Muscle of arm (tissue), 12 donors: ENCODE data around the gene LIN52. TPM values are rescaled to one million over a fixed set of nuclear protein-coding genes. Genes with fewer than 3 reads are reported as not detected.
A peak's percentile ranks its signal among the peaks of the same experiment; 100 is the strongest.

Source experiments
- DNase-seq: peaks from one replicate; pipeline ENCODE4 v3.0.0-alpha.2; 2013
- polyA plus RNA-seq, 12 donors: library from polyadenylated mRNA; unstranded; fragments of 120-200 nt; gene quantifications; one replicate each; pipeline ENCODE4 v1.2.1, GENCODE V29; 2013; ENCODE audit not compliant: insufficient read length in 12 of 12

The LIN52 gene
- polyA plus RNA-seq, 12 donors, result 8.9 to 155 (median 12.4) TPM

DNA sequence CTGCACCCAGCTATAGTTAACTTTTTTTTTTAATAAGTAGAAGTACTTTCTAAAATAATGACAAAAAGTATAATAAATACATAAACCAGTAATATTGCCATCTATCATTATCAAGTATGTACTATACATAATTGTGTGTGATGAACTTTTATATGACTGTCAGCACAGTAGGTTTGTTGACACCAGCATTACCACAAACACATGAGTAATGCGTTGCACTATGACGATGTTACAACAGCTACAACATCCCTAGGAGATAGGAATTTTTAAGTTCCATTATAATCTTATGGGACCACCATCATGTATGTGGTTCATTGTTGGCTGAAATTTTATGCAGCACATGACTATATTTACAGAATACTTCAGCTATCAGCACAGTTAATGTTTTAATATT, 91.6 kb downstream of the LIN52 start:
- DNase-seq, result no peak

- no peak for DNase-seq
Measured at GRCh38 chr14:74179856-74180255, 95.1 kb downstream of the LIN52 start.

DNA sequence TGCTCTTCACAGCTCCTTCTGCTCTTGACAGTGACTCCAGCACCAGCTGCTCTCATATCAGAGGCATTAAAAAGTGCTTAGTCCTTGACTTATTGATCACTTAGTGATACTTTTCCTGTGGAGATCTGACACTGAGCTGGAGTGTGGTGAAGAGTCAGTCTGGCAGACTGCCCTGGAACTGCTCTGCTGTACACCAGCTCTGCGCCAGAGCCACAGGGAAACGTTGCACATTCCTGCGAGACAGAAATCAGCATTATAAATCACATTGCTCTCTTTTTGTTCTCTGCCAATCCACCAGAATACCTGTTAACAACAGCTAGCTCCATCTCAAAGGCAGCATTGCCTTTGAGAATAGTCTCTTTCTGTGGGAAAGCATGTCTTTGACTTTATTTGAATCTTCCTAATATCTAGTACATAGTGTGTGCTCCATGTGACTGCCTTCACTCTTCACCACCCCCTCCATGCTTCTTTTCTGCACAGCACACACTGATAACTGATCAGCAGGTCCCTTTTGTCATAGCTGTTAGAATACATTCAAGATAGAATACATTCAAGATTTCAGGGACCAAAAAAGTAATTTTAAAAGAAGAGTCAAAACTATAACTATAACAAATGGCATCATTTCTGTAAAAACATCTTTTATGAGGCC, 106.3 kb downstream of the LIN52 start:
- DNase-seq, result no peak

DNA sequence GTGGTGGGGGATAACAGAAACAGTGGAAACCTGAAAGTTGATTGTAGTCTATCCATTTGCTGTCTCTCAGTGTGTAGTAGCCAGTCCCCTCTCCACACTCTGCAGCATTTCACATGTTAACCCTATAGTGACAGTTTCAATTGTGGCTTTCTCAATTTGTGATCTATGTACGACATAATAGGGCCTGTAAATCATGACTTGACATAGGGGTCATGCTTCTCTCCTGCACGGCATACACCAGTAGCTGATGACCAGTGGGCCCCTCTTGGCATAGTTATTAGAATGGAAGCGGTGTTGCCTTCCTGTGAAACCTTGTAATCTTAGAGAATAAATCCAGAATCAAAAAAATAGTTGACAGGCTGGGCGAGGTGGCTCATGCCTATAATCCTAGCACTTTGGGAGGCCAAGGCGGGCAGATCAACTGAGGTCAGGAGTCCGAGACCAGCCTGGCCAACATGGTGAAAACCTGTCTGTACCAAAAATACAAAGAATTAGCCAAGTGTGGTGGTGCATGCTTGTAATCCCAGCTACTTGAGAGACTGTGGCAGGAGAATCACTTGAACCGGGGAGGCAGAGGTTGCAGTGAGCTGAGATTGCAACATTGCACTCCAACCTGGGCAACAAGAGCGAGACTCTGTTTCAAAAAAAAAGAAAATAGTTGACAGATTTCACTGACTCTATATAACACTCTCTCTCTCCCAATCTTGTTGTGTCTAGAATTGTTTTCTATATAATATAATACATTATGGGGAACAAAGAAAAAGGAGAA, 109.9 kb downstream of the LIN52 start:
- no peak for DNase-seq

GRCh38 chr14:74195623-74196022, 110.9 kb downstream of the LIN52 start:
- no peak for DNase-seq

DNA sequence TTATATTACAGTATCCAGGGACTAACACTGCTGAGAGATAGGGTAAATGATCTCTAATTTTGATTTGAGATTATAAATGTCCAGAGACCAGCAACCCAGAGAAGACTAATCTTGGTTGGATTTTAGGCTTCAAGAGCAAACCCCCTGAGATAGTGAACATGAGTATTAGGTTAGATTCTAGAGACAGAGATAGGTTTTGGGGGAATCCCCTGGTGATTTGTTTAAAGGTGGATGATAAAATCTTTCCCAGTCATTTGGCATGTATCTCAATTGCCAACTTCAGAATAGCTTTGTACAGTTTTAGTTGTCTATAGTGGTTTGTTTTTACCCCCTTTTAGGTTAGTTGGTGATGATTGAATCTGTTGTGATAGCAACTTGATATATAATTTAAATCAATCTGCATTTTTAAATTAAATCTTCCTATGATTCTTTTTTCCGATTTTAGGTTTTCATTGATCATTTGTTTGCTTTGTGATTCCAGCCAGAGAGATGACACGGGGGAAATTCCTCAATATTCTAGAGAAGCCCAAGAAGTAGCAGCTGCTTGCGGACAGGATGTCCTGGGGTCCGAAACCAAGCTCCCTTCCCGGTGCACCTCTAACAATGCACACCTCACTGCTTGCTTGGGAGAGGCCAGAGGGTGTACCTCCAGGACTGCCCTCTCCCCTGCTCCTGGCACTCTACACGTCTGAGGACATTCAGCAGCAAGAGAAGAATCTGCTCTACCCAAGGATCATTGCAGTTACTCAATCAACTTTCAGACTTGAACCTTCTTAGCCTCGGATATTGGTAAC, 113.9 kb downstream of the LIN52 start:
- DNase-seq, result no peak

DNA sequence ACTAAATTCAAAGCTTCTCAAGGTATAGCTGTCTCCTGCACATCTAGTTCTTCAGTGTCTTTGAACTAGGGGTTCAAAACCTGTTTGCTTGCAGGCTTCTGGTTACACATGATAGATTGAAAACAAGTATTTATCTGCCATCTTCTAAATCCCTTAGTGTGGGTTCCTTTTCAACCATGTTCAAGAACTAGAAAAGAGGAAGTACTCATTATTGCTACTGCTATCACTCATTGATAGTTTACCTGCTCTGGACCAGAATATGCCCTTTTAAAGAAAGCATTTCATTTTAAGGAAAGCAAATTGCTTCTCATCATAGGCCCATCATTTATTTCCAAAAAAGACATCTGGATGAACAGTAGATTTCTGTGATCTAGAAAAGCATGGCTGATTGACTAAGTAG, 117.4 kb downstream of the LIN52 start:
- DNase-seq, result no peak

- DNase-seq, result no peak
Measured at GRCh38 chr14:74203639-74204038, 118.9 kb downstream of the LIN52 start.

GRCh38 chr14:74204491-74204890, 119.7 kb downstream of the LIN52 start:
- DNase-seq, result no peak

DNA sequence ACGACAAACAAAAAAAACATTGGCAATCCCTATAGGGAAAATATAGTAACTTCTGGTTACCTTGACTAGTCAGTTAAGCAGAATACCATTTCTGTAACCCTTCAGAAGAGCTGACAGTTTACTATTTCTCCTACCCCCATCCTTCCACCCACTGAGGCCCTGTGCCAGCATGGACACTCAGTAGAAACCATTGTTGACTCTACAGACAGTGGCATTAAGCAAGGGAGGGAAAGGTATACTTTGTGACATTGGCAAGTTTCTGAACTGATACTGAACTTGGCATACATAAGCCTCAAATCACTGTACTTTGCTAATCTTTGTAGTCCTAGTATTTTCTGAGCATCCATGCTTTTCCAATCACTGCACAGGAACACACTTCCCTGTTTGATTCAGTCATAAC, 121.1 kb downstream of the LIN52 start:
- no peak for DNase-seq

DNA sequence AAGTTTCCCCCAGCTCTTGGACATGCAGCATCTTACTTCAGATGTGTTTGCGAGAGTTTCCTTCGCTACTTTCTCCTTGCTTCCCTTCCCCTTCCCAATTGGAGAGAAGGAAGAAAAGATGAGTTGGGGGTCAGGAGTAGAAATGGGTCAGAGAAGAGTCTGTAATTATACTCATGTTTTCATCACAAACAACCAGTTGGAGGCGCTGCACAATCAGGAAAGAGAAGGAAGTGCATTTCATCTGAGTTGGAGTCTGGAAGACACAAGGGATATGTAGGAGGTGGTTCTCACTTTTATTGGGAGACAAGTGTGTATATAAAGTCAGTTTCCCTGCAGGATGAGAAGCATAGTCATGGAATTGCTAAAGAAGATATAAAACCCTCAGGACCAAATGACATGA, 123.2 kb downstream of the LIN52 start:
- DNase-seq, result no peak

- DNase-seq, result no peak
Measured at GRCh38 chr14:74208642-74209041, 123.9 kb downstream of the LIN52 start.

- DNase-seq, result no peak
Measured at GRCh38 chr14:74211945-74212580, 127.3 kb downstream of the LIN52 start.

- no peak for DNase-seq
Measured at GRCh38 chr14:74213907-74214803, 129.4 kb downstream of the LIN52 start.

DNA sequence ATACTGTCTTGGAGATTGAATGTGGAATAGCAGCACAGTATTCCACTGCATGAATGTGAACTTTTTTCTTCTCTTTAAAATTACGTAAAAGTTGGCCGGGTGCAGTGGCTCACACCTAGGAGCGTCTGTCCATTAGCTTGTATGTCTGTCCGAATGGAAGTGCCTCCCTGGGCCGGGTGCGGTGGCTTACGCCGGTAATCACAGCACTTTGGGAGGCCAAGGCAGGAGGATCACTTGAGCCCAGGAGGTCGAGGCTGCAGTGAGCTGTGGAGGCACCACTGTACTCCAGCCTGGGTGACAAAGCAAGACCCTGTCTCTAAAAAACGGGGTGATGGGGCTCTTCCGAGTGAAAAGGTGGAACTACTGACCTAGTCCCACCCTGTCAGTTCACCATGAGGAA, 131.9 kb downstream of the LIN52 start:
- no peak for DNase-seq

DNA sequence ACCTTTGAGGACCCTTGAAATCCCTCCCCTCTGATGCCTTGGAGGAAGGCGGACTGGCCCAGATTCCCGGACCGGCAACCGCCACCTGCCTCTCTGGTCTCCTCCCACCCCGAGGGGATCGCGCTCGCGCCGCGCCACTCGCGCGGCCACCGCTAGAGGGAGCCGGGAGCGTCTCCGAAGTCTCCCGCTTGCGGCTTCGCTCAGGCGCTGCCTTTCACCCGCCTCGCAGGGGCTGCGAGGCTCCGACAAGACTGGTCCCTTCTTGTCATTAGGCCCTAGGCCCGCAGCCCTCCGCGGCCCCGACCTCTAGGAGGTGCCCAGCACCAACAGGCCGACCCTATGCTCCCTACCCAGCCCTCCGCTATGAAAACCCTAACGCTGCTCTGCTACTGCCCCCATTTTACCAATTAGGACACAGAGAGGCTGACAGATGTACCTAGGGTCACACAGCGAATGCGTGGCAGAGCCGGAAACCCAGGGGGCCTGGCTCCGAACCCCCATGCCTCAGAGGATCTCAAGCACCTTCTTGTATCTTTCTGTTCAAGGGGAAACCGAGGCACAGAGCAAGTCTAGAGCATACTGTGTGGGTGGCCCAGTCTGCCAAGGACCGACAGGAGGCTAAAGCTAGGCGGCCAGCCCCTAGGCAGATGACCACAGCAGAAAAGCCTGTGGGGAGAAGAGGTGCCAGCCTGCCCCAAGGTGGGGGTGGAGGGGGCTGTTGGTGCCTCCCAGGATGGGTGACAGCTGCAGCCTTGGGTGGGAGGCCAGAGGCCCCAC, 133.1 kb downstream of the LIN52 start:
- DNase-seq, result peak; percentile 55

- DNase-seq, result no peak
Measured at GRCh38 chr14:74218462-74218861, 133.7 kb downstream of the LIN52 start.

- no peak for DNase-seq
Measured at GRCh38 chr14:74219277-74220205, 134.8 kb downstream of the LIN52 start.

DNA sequence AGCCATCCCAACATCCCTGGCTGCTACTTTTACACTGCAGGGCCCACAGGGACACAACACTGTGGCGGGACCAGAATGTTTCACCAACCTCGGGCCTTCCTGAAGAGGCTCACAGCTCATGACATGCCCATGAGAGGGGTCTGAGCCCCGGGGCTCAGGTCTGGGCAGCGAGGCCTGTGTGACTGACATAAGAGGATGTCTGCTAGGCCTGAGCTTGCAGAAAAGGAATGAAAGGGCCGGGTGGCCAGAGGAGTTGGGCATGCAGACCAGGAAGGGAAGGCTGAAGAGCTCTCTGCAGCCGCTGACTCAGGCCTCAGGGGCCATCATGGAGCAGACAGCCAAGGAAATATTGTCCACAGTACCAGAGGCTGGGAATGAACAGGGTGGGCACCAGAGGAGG, 136.2 kb downstream of the LIN52 start:
- DNase-seq, result no peak
